Measurements from ENCODE around the gene YWHAB.

Gene YWHAB

GRCh38 chr20:44950368-44950767 lies 64.9 kb downstream of the YWHAB start:
- in situ Hi-C loops (cut with MboI; ENCODE audit: low sequenced_read_pairs) = no loop called here

- in situ Hi-C loops (cut with MboI; ENCODE audit: low sequenced_read_pairs) = no loop called here
Observed at GRCh38 chr20:44952731-44953130, 67.2 kb downstream of the YWHAB start.

GRCh38 chr20:44954211-44954610 lies 68.7 kb downstream of the YWHAB start:
- in situ Hi-C loops (cut with MboI; ENCODE audit: low sequenced_read_pairs) = no loop called here

- in situ Hi-C loops (cut with MboI; ENCODE audit: low sequenced_read_pairs) = no loop called here
Observed at GRCh38 chr20:44955270-44955669, 69.8 kb downstream of the YWHAB start.

- in situ Hi-C loops (cut with MboI; ENCODE audit: low sequenced_read_pairs) = no loop called here
Observed at GRCh38 chr20:44956410-44956809, 70.9 kb downstream of the YWHAB start.

All from HL-60/S4 (cell line).